AG04450 (cell line): ENCODE results near the gene CDA. TPM values are rescaled to one million over a fixed set of nuclear protein-coding genes. Genes with fewer than 3 reads are reported as not detected.

Experiments
- CTCF ChIA-PET: fragments of 300-600, 350-600 bp; formaldehyde crosslinking; extraction: SDS; loops from one replicate; lab custom pipeline; 2022; ENCODE audit warnings: antibody characterized with exemption, inconsistent platforms; lab: Charles Lee
- POLR2A ChIA-PET: fragments of 350-600 bp; formaldehyde crosslinking; extraction: SDS; loops from one replicate; lab custom pipeline; 2021; ENCODE audit warnings: antibody characterized with exemption, inconsistent platforms; lab: Yijun Ruan, JAX
- DNase-seq: peaks from one replicate; pipeline ENCODE4 v3.0.0-alpha.2; 2011; ENCODE audit warnings: low read depth, low spot score
- H3K27ac ChIP-seq: one replicate; pipeline ENCODE4 v1.5.1; 2012; ENCODE audit warnings: low read depth, low read length, control low read depth
- H3K27me3 ChIP-seq: one replicate; pipeline ENCODE4 v1.6.0; 2012; ENCODE audit warnings: low read length; ENCODE audit not compliant: control insufficient read depth, insufficient read depth
- H3K4me3 ChIP-seq: 2 replicates; pipeline ENCODE4 v1.5.1; 2011; ENCODE audit warnings: mild to moderate bottlenecking, low read depth, low read length, control low read depth
- H3K9me3 ChIP-seq: 2 replicates; pipeline ENCODE4 v1.5.1; 2012; ENCODE audit warnings: low read length; ENCODE audit not compliant: control insufficient read depth, insufficient read depth
- CTCF ChIP-seq: IDR thresholded peaks from 2 replicates; pipeline ENCODE4 v1.5.1; 2011; ENCODE audit warnings: low read depth, low read length, control low read depth, inconsistent platforms
- polyA plus RNA-seq: library from polyadenylated mRNA; depleted of rRNA; stranded (reverse); fragments of >200 nt; gene quantifications from 2 replicates; pipeline ENCODE4 v1.2.3, GENCODE V29; 2011

The CDA gene
- polyA plus RNA-seq, 1 experiment, result 2.8 TPM

- POLR2A ChIA-PET, result no interaction called here
- TF ChIP-seq CTCF, result no peak
- H3K4me3 ChIP-seq, result no peak overlapping the region
- no peaks in the 10 kb centered on the region; the same call in 1 of the 2 replicates for H3K9me3 ChIP-seq
- CTCF ChIA-PET, result no interaction called here
- no peak overlapping the region for H3K27ac ChIP-seq
- DNase-seq, result no peak
- peaks cover 52% of the 10 kb centered on the region for H3K27me3 ChIP-seq
Observed at GRCh38 chr1:20558191-20558590, 30.7 kb upstream of the CDA start.

GRCh38 chr1:20560966-20561365 is 27.9 kb upstream of the CDA start:
- POLR2A ChIA-PET, result no interaction called here
- CTCF ChIA-PET, result interaction anchor here (1.1 kb wide), 1 partner anchor 14 kb away, joined by 3 read pairs; no protein-coding TSS in a partner anchor
- no peak overlapping the region for H3K4me3 ChIP-seq
- H3K27me3 ChIP-seq, result peaks cover 32% of the 10 kb centered on the region
- TF ChIP-seq CTCF, result no peak
- no peaks in the 10 kb centered on the region for H3K9me3 ChIP-seq
- no peak overlapping the region for H3K27ac ChIP-seq
- DNase-seq, result no peak

GRCh38 chr1:20565234-20565633 is 23.7 kb upstream of the CDA start:
- TF ChIP-seq CTCF, result no peak
- no peaks in the 10 kb centered on the region for H3K9me3 ChIP-seq
- no peak overlapping the region for H3K4me3 ChIP-seq
- no peak overlapping the region for H3K27ac ChIP-seq
- POLR2A ChIA-PET, result no interaction called here
- CTCF ChIA-PET, result interaction anchor here (0.8 to 1.0 kb wide), 3 partner anchors 10 to 68 kb away, joined by 3 to 9 read pairs (median 4); partner anchors contain the start of gene PINK1
- no peak for DNase-seq
- peaks cover 26% of the 10 kb centered on the region for H3K27me3 ChIP-seq

- no peak for DNase-seq
- TF ChIP-seq CTCF, result no peak
- Histone ChIP-seq H3K27me3 (peaks cover 18% of the 10 kb centered on the region), H3K9me3 (no peaks in the 10 kb centered on the region; the same call in 1 of the 2 replicates), H3K4me3 (no peak overlapping the region), H3K27ac (no peak overlapping the region)
- CTCF ChIA-PET, result no interaction called here
- POLR2A ChIA-PET, result no interaction called here
Observed at GRCh38 chr1:20569523-20570098, 19.3 kb upstream of the CDA start.

- Histone ChIP-seq H3K9me3 (no peaks in the 10 kb centered on the region; the same call in 1 of the 2 replicates), H3K4me3 (no peak overlapping the region), H3K27me3 (peaks cover 14% of the 10 kb centered on the region), H3K27ac (no peak overlapping the region)
- ChIA-PET POLR2A (no interaction called here), CTCF (no interaction called here)
- DNase-seq, result no peak
- TF ChIP-seq CTCF, result no peak
Observed at GRCh38 chr1:20571427-20571826, 17.5 kb upstream of the CDA start.
